Naive thymus-derived CD8-positive, alpha-beta T cell (primary cell): ENCODE measurements around the gene PSMC2. TPM values are rescaled to one million over a fixed set of nuclear protein-coding genes. Genes with fewer than 3 reads are reported as not detected.

Experiments used
- ATAC-seq, 2 donors: fragments of 150-1000 bp; cut with Tn5 transposase in 1 of 2; sonication (Bioruptor Pico), chemical (Tn5 transposase) in 1 of 2; 1 replicate in 1 of 2; 2 replicates in 1 of 2; pipeline ENCODE4 v1.10.0; 2021; ENCODE audit warnings: mild to moderate bottlenecking in 2 of 2, moderate library complexity in 2 of 2
- POLR2A ChIA-PET: fragments of 350-600 bp; sonication (Branson Sonifier 250); formaldehyde crosslinking; loops from one replicate; lab custom pipeline; 2021; ENCODE audit warnings: antibody characterized with exemption; lab: Charles Lee
- DNase-seq, 10 donors: peaks; one replicate each; pipeline versions ENCODE4 v3.0.0 to v3.0.0-alpha.2; 2020 to 2022
- H3K27ac Mint-ChIP-seq, 10 donors: one replicate each; pipeline ENCODE4 v1.8.0; 2020 to 2022; ENCODE audit warnings: mild to moderate bottlenecking in 10 of 10, mixed read lengths in 10 of 10, moderate library complexity in 4 of 10, inconsistent platforms in 1 of 10
- H3K27me3 Mint-ChIP-seq, 5 donors: one replicate each; pipeline ENCODE4 v1.8.0; 2021 to 2022; ENCODE audit warnings: mixed read lengths in 5 of 5
- H3K36me3 Mint-ChIP-seq, 3 donors: one replicate each; pipeline ENCODE4 v1.8.0; 2020 to 2022; ENCODE audit warnings: mixed read lengths in 3 of 3, mild to moderate bottlenecking in 2 of 3, inconsistent platforms in 1 of 3
- H3K4me1 Mint-ChIP-seq, 4 donors: one replicate each; pipeline ENCODE4 v1.8.0; 2021 to 2022; ENCODE audit warnings: mixed read lengths in 4 of 4
- H3K4me3 Mint-ChIP-seq, 10 donors: one replicate each; pipeline ENCODE4 v1.8.0; 2020 to 2022; ENCODE audit warnings: mild to moderate bottlenecking in 10 of 10, mixed read lengths in 10 of 10, moderate library complexity in 6 of 10, inconsistent platforms in 1 of 10
- H3K9me3 Mint-ChIP-seq, 9 donors: one replicate each; pipeline ENCODE4 v1.8.0; 2020 to 2022; ENCODE audit warnings: mixed read lengths in 9 of 9, mild to moderate bottlenecking in 3 of 9, inconsistent platforms in 1 of 9, moderate library complexity in 1 of 9
- polyA plus RNA-seq, 3 donors: library from polyadenylated mRNA; unstranded; fragments of 300-500 nt; fragmentation: Illumina TruSeq; gene quantifications; one replicate each; pipeline ENCODE4 v1.2.3, GENCODE V29; 2021
- total RNA-seq, 8 experiments: library from RNA in 2 of 8; stranded (reverse) in 2 of 8; gene quantifications; one replicate each; pipeline ENCODE4 v1.2.3 and lab custom pipeline; 2021 to 2026

Gene PSMC2
- total and polyA plus RNA-seq, 5 experiments from 2014 or later = 68.8 to 95.5 (median 90.3) TPM

DNA sequence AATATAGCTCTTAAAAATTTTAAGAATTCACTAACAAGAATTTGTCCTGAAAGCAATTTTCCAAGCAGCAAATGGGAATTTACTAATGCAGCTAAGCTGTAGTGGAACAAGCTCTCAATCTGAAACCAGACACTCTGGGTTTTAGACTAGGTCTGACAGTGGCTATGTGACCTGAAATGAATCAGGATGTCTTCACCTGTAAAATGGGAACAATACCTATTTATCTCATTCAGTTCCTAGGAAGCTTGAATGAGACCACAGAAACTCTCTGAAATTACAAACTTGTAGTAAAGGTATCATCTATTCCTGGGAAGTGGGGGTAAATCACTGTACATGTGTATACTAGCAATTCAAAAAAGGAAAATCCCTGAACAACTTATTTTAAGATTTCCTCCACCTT is 4.1 kb upstream of the PSMC2 start:
- ATAC-seq (no peak), DNase-seq (no peak)
- Mint-ChIP-seq H3K4me1 (peaks cover 19 to 73% (median 60%) of the 10 kb centered on the region in 4 donors), H3K27ac (peak overlapping the region in 9 of 10 donors; percentile 92 to 99 (median 98)), H3K4me3 (peak overlapping the region; percentile 98 to 100 (median 99)), H3K36me3 (peaks cover 0 to 36% (median 15%) of the 10 kb centered on the region in 3 donors), H3K9me3 (no peaks in the 10 kb centered on the region), H3K27me3 (no peaks in the 10 kb centered on the region)
- POLR2A ChIA-PET = interaction anchor here (1.6 to 2.4 kb wide), 2 partner anchors 46 to 1670 kb away, joined by 5 to 7 read pairs; partner anchors contain the start of genes KMT2E and PMPCB

DNA sequence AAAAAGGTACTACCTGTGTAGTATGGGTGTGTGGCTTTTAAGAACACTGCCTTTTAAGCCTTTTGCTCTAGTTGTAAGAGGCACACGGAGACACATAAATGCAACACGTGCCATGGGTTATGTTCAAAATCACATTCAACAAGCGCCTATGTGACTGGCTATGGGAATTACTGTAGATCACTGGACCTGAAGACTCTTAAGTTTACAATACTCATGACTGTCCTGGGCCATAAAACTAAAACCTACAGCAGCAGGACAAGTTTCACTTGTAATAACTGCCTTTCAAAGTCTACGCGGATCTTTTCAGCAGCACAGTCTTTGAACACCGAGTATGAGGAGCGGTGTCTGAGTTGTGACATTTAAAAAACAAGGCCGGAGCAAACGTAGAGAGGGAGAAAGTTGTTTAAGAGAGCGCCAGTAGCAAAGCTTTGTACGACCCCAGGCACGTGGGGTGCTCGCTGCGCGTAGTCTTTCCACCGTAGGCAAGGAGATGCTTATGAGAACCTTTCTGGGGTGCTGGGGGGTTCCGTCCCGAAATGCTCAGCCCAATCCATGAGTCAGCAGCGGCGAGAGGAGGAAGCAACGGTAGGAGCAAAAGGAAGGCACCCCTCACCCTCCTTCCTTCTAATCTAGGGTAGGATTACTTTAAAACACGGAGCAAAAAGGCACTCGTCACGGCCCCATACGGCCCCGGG is 3.5 kb upstream of the PSMC2 start:
- peaks cover 22 to 79% (median 65%) of the 10 kb centered on the region in 4 donors for H3K4me1 Mint-ChIP-seq
- peak; percentile 33 to 40 for ATAC-seq
- peaks cover 0 to 35% (median 15%) of the 10 kb centered on the region in 3 donors for H3K36me3 Mint-ChIP-seq
- peak in 7 of 10 donors; percentile 4 to 32 (median 17) for DNase-seq
- H3K27me3 Mint-ChIP-seq = no peaks in the 10 kb centered on the region
- peak overlapping the region; percentile 92 to 99 (median 98) for H3K27ac Mint-ChIP-seq
- POLR2A ChIA-PET = interaction anchor here (0.7 to 2.4 kb wide), 5 partner anchors 45 to 1670 kb away, joined by 3 to 7 read pairs (median 4); partner anchors contain the start of genes KMT2E, NAPEPLD and PMPCB
- H3K4me3 Mint-ChIP-seq = peak overlapping the region; percentile 98 to 100 (median 99)
- H3K9me3 Mint-ChIP-seq = no peaks in the 10 kb centered on the region

DNA sequence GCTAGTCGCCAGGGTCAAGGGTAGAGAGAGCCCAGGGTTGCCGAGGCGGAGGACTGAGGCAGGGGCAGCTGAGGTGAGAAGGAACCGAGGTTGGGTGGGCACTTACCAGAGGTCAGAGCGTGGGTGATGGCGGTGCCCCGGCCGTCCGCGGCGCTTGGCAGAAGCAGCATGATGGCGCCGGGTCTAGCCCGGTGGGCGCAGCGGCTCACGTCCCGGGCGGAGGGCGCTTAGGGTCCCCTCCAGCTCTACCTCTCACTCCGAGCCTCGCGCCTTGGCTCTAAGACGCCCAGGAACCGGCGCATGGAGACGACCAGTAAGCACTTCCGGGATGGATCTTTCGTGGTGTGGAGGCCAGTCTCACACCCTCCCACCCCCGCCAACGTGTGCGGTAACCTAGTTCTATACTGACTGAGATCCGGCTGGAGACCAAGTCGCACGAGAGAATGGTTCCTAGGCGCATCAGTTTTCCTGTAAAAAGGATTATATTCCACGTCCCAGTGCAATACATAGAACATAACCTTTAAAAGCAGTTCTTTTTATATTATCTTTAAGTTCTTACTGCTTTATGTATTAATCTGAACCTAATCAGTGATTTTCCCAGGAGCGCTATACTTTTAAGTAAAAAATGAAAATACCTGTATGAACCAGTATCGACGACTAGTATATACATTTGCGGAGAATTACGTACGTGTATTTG is 2.8 kb upstream of the PSMC2 start, which contains the start of gene DNAJC2:
Gene DNAJC2, minus strand, starts transcription at position 315 of the 697 bp plus-strand sequence. Its CDS starts 145 bp downstream, at position 170.
- Mint-ChIP-seq H3K27ac (peak within 1 kb of the TSS; percentile 92 to 99 (median 98)), H3K9me3 (no peaks in the 10 kb centered on the region), H3K4me1 (peaks cover 20 to 81% (median 65%) of the 10 kb centered on the region in 4 donors), H3K36me3 (peaks cover 0 to 28% (median 13%) of the 10 kb centered on the region in 3 donors), H3K4me3 (peak within 1 kb of the TSS; percentile 98 to 100 (median 99)), H3K27me3 (no peaks in the 10 kb centered on the region)
- ATAC-seq = peak; percentile 89 to 91
- POLR2A ChIA-PET = interaction anchor here (0.7 to 2.4 kb wide), 5 partner anchors 46 to 1669 kb away, joined by 3 to 7 read pairs (median 4); partner anchors contain the start of genes KMT2E, NAPEPLD and PMPCB
- DNase-seq = peak; percentile 68 to 94 (median 84)

DNA sequence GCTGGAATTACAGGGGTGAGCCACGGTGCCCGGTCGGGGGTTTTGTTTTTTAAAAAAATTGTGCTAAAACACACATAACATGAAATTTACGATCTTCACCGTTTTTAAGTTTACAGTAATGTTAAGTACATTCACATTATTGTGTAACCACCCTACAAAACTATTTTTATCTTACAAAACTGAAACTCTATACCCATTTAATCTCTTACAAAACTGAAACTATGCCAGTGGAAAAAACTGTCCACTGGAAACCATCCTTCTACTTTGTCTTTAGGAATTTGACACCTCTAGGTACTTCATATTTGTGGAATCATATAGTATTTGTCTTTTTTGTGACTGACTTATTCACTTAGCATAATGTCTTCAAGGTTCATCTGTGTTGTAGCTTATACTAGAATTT is 1.0 kb upstream of the PSMC2 start:
- no peaks in the 10 kb centered on the region for H3K27me3 Mint-ChIP-seq
- DNase-seq (no peak), ATAC-seq (no peak)
- H3K9me3 Mint-ChIP-seq = no peaks in the 10 kb centered on the region
- POLR2A ChIA-PET = no interaction called here
- peaks cover 0 to 21% (median 0%) of the 10 kb centered on the region in 3 donors for H3K36me3 Mint-ChIP-seq
- H3K27ac Mint-ChIP-seq = peak overlapping the region in 2 of 10 donors; percentile 63 to 93
- H3K4me1 Mint-ChIP-seq = peaks cover 26 to 83% (median 62%) of the 10 kb centered on the region in 4 donors
- H3K4me3 Mint-ChIP-seq = peak overlapping the region in 6 of 10 donors; percentile 7 to 100 (median 97)

DNA sequence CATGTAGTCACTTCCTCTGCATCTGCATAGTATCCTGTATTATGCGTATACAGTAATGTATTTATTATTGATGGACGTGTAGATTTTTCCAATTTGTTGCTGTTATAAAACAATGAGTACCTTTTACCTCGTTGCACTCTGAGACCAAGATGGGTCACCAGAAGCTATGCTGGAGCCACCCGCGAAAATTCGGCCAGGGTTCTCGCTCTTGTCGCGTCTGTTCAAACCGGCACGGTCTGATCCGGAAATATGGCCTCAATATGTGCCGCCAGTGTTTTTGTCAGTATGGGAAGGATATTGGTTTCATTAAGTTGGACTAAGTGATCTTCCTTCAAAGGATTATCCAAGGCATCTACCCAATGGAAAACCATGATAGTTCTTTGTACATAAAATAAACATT is 1.0 kb downstream of the PSMC2 start:
- H3K4me3 Mint-ChIP-seq = peak overlapping the region; percentile 95 to 100 (median 98)
- H3K27ac Mint-ChIP-seq = peak overlapping the region; percentile 68 to 98 (median 94)
- peaks cover 31 to 80% (median 66%) of the 10 kb centered on the region in 4 donors for H3K4me1 Mint-ChIP-seq
- H3K27me3 Mint-ChIP-seq = no peaks in the 10 kb centered on the region
- H3K9me3 Mint-ChIP-seq = no peaks in the 10 kb centered on the region
- POLR2A ChIA-PET = interaction anchor here (0.8 to 1.3 kb wide), 4 partner anchors 32 to 198 kb away, joined by 3 to 6 read pairs (median 4); no protein-coding TSS in a partner anchor
- DNase-seq (no peak), ATAC-seq (no peak)
- peaks cover 0 to 30% (median 0%) of the 10 kb centered on the region in 3 donors for H3K36me3 Mint-ChIP-seq

DNA sequence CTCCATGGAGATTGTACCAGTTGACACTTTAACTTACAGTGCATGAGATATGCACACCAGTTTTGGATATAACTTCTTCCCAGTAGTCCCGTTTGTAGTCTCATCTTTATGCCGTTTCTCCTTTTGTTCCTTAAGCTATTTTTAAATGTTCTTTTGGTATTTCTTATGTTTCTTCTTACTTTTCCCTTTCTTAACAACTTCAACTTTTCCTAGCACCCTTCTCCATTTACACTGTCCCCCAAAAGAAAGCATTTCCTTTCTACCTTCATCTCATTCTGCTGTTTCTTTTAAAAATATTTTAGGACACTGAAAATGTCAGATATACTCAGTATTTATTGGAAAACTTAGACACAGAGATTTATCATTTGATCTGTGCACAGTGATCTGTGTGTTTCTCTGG is 1.5 kb downstream of the PSMC2 start:
- no peaks in the 10 kb centered on the region for H3K27me3 Mint-ChIP-seq
- peaks cover 31 to 75% (median 62%) of the 10 kb centered on the region in 4 donors for H3K4me1 Mint-ChIP-seq
- peaks cover 0 to 35% (median 0%) of the 10 kb centered on the region in 3 donors for H3K36me3 Mint-ChIP-seq
- POLR2A ChIA-PET = no interaction called here
- peak overlapping the region in 9 of 10 donors; percentile 36 to 97 (median 68) for H3K27ac Mint-ChIP-seq
- H3K4me3 Mint-ChIP-seq = peak overlapping the region; percentile 80 to 100 (median 98)
- H3K9me3 Mint-ChIP-seq = no peaks in the 10 kb centered on the region
- no peak for DNase-seq
- ATAC-seq = no peak

DNA sequence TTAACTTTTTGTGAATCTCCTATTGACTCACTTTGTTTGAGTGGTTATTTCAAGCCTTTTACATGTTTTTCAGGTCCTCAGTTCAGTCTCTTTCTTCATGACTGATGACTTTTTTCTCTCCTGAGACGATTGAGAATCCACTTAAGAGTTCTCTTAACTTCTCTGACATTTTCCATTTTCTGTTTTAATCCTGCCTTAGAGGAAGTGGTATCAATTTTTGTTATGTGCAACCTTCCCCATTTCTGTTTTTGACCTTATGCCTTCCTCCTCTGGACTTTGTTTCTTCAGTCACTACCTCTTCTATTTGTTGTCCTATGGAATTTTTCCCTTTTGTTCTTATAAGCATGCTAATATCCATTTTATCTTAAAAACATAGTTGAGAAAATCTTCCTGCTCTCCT is 2.4 kb downstream of the PSMC2 start:
- H3K4me3 Mint-ChIP-seq = peak overlapping the region; percentile 22 to 100 (median 84)

DNA sequence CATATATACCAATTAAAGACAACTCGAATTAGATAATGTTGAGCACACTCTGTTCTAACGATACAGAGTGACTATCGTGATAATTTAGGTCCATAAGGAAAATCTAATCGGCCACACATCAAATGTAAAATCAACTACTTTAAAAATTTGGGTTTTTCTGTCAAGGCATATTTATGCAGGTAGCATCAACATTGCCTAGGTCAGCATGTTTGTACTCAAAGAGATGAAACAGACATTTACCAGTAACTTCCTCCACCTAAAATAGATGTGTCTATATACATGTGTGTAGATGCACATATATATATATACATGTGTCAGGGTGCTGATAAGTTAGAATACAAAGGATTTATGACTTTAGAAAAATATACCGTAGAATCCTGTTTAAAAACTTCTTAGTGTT is 22.0 kb downstream of the PSMC2 start:
- no peak for ATAC-seq
- no peaks in the 10 kb centered on the region for H3K27me3 Mint-ChIP-seq
- H3K4me1 Mint-ChIP-seq = no peaks in the 10 kb centered on the region
- no peak overlapping the region for H3K27ac Mint-ChIP-seq
- H3K36me3 Mint-ChIP-seq = peaks cover 5 to 58% (median 10%) of the 10 kb centered on the region in 3 donors
- POLR2A ChIA-PET = no interaction called here
- no peak for DNase-seq
- no peaks in the 10 kb centered on the region for H3K9me3 Mint-ChIP-seq
- no peak overlapping the region for H3K4me3 Mint-ChIP-seq

More for the DNA sequence above, 2.4 kb downstream of the PSMC2 start:
- POLR2A ChIA-PET = no interaction called here
- H3K27me3 Mint-ChIP-seq = no peaks in the 10 kb centered on the region
- ATAC-seq (no peak), DNase-seq (no peak)
- peak overlapping the region in 9 of 10 donors; percentile 9 to 82 (median 37) for H3K27ac Mint-ChIP-seq
- peaks cover 31 to 70% (median 58%) of the 10 kb centered on the region in 4 donors for H3K4me1 Mint-ChIP-seq
- no peaks in the 10 kb centered on the region for H3K9me3 Mint-ChIP-seq
- H3K36me3 Mint-ChIP-seq = peaks cover 0 to 43% (median 0%) of the 10 kb centered on the region in 3 donors

DNA sequence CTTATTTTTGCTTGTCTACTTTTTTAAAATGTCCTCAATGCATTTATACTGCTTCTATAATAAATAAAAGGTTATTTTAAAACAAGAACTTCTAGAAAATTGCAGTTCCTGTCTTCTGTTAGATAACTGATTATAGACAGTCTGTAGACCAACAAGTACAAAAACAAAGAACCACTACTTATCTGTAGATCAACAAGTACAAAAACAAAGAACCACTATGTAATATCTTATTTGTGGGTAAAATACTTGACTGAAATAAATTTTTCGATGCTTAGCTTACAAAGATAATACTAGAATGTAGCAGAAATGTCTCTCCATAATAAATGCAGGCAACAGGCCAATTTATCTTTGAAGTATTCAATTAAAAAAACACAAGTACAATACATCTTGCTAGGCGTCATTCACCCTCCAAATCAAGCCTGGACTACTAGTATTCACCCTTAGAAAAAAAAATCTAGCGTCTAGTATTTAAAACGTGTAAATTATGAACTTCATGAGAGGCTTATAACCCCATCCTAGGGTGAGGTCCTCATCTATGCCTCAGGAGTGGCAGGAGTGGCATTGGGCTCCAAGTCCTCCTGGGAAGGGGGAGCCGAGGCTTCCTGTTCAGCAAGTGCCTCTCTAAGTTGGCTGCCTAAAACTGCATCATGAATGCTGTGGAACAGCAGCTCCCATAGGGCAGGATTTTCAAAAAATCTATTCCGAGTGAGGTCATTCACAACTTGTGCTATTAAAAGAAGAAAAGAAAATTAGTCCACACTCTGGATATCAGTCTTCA is 26.6 kb downstream of the PSMC2 start:
- peak overlapping the region in 4 of 10 donors; percentile 0 to 64 (median 26) for H3K27ac Mint-ChIP-seq
- no peaks in the 10 kb centered on the region for H3K4me1 Mint-ChIP-seq
- H3K36me3 Mint-ChIP-seq = peaks cover 0 to 11% (median 0%) of the 10 kb centered on the region in 3 donors
- no peak overlapping the region for H3K4me3 Mint-ChIP-seq
- POLR2A ChIA-PET = no interaction called here
- H3K27me3 Mint-ChIP-seq = peaks cover 0 to 9% (median 0%) of the 10 kb centered on the region in 5 donors
- ATAC-seq = no peak
- DNase-seq = no peak
- no peaks in the 10 kb centered on the region for H3K9me3 Mint-ChIP-seq

DNA sequence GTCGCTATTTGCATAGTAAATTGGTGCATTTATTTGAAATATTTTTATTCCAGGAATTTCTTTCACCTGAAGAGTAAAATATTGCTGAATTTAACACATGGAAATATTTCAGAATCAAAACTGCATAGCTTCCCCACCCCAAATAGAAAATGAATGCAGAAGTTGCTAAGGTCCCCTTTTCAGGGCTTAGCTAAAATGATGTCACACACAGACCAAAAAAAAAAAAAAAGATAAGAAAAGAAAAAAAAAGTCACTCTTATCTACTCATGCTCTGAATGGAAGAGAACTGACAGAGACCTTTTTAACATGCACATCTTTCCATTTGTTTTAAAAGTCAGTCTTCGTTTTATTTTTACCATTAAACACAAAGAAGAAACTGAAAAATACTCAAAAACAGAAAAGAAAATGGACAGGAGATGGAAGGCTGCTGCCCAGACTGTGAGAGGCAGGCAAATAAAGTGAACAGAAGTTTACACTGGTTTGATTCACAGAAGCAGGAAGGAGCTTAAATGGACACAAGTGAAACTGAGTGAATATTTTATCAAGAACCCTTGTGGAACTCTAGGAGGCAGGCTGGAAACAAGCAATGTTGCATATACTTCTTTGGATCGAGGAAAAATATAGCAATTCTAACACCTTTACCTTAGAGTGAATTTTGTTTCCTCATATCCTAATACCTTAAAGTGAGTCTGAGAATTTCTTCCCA is 32.0 kb downstream of the PSMC2 start:
- Mint-ChIP-seq H3K9me3 (no peaks in the 10 kb centered on the region), H3K36me3 (no peaks in the 10 kb centered on the region), H3K4me3 (no peak overlapping the region), H3K27me3 (peaks cover 0 to 9% (median 3%) of the 10 kb centered on the region in 5 donors), H3K27ac (no peak overlapping the region), H3K4me1 (no peaks in the 10 kb centered on the region)
- ATAC-seq = no peak
- POLR2A ChIA-PET = no interaction called here
- DNase-seq = no peak

DNA sequence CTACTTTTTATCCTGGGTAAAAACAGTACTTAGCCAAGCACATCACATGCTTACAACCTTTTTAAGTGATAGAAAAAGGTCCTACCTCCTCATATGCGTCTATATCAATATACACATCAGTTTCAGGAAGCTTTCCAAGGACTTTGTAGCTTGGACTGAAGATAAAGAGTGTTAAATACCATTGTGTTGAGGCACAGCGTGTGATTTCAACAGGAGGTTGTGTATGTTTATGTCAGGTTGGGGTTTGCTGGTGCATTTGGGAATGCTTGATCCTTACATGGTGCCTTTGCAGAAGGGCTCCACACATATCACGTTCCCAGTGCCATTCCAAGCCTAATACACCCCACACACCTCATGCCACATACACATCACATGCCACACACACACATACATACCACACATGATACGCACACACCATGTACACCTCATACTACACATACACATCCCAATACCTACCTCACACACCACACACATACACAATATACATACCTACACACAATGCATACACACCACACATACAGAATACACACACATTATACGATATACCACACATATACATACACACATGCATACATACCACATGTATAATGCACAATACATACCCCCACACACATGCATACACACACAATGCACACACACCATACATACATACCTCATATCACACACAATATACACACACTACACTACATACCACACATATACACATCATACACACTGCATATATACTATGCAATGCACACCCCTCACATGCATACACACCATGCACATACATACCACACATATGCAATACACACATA is 33.1 kb downstream of the PSMC2 start:
- H3K36me3 Mint-ChIP-seq = no peaks in the 10 kb centered on the region
- peaks cover 0 to 9% (median 3%) of the 10 kb centered on the region in 5 donors for H3K27me3 Mint-ChIP-seq
- no peak overlapping the region for H3K4me3 Mint-ChIP-seq
- H3K4me1 Mint-ChIP-seq = no peaks in the 10 kb centered on the region
- no peak overlapping the region for H3K27ac Mint-ChIP-seq
- no peak for DNase-seq
- POLR2A ChIA-PET = interaction anchor here (0.5 kb wide), 1 partner anchor 10 kb away, joined by 4 read pairs; no protein-coding TSS in a partner anchor
- no peak for ATAC-seq
- H3K9me3 Mint-ChIP-seq = no peaks in the 10 kb centered on the region
